ENCODE results near the gene GRIK4.

GRIK4 gene

GRCh38 chr11:121035169-121035755, 523.7 kb downstream of the GRIK4 start:
- no peak for DNase-seq

GRCh38 chr11:121035780-121036179, 524.2 kb downstream of the GRIK4 start:
- no peak for DNase-seq

- DNase-seq = no peak
Measured at GRCh38 chr11:121037016-121037415, 525.5 kb downstream of the GRIK4 start.

Measured in RPMI8226 (cell line).